ENCODE measurements around the gene BOLL. TPM values are rescaled to one million over a fixed set of nuclear protein-coding genes. Genes with fewer than 3 reads are reported as not detected.
"Not testable (repeated sequence)": the region's sequence is repeated elsewhere in the genome, so short reads cannot be mapped to it uniquely, and the experiment has no call there.

The BOLL gene
- not detected in 2 replicates for total RNA-seq

DNA sequence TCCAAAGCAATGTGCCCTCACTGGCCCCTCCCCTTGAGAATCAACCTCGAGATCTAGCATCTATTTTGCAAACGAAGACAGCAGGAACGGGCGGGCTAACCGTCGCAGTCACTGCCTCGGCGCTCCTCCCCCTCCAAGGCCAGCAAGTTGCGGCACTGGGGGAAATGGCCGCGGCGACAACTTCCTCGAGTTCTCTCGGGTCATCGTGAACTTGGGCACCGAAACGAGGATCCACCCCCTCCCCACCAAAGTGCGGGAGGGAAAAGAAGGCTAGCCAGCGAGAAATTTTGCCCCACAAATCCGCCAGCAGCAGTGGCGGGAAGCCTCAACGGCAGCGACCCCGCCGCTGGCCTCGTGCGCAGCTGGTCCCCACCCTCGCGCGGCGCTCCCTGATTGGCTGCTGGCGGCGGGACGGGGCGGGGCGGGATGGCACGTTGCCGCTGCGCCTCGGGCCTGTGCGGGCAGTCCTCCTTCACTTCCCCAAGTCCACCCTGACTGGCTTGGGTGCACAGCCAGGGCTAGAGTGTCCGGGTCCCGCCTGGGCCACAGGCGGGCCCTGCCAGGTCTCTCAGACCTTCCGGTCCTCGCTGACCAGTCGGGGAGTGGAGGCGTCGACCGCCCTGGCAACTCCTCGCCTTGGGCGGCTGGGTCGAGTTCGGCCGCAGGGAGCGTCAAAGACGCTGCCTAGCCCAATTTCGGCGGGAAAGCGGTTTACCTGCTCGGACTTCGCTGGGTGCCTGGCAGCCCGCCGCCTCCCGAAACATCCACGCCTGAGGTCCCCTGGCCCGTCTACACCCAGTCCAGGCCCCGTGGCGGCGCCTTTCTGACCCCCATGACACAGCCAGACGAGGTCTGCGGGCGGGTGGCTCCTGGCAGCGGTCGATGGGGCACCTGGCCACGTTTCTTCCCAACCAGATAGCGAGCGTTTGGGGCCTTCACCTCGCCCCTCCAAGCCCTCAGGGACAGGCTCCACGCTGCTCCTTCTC, at the start of gene BOLL:
Gene BOLL (minus strand): TSS at position 364 of the 986 bp plus-strand sequence. CDS start 3,469 bp downstream, outside the sequence.
- intact Hi-C loops (cut with micrococcal nuclease): no loop called here

- intact Hi-C loops (cut with micrococcal nuclease): not testable (repeated sequence)
These were observed 49.7 kb upstream of the BOLL start for GRCh38 chr2:197834771-197835170.

- intact Hi-C loops (cut with micrococcal nuclease): no loop called here
These were observed 43.5 kb upstream of the BOLL start for GRCh38 chr2:197828464-197829135.

- intact Hi-C loops (cut with micrococcal nuclease): no loop called here
These were observed 42.5 kb upstream of the BOLL start for GRCh38 chr2:197827618-197828017.

DNA sequence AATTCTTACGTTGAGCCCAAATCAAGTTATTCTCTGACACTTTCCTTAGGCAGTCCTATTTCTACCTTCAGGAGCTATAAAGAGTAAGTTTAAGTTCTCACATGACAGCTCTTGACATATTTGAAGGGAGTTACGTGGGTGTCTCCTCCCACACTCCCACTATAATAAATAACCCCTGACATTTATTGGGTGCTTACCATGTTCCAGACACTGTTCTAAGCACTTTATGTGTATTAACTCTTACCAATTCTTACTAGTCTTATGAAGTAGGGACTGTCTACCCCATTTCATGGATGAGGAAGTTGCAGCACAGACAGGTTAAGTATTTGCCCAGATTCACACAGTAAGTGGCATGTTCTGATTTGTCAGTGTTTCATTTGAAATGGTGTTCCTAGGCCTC, 37.2 kb upstream of the BOLL start:
- intact Hi-C loops (cut with micrococcal nuclease): no loop called here

DNA sequence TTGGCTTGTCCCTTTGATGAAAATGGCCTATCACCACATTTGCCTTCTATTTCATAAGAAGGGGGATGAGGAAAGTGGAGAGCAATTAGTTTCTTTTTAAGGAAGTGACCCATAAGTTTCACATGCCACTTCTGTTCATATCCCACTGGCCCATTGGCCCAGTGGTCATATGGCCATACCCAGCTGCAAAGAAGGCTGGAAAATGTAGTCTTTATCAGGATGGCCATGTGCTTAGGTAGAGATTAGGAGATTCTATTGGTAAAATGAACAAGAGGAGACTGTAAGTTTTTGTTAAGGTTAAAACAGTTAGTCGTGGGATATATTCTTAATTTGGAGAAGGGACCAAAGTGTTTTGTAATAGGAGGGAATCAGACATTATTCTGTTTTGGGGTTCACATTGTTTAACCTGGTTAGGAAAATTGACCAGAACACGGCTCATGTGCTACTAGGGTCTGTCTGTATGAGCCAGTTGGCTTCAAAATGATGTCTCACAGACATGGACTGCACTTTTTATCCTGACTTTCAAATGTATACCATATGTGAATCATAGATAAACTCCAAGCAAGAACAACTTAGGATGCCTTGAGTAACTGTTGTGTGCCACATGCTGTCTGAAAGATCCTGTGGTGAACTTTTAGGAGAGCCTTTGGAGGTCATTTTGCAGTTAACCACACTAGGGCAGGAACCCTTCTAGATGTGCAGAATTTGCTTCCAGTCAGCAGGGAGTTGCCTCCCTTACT, 36.6 kb upstream of the BOLL start:
- intact Hi-C loops (cut with micrococcal nuclease): no loop called here

DNA sequence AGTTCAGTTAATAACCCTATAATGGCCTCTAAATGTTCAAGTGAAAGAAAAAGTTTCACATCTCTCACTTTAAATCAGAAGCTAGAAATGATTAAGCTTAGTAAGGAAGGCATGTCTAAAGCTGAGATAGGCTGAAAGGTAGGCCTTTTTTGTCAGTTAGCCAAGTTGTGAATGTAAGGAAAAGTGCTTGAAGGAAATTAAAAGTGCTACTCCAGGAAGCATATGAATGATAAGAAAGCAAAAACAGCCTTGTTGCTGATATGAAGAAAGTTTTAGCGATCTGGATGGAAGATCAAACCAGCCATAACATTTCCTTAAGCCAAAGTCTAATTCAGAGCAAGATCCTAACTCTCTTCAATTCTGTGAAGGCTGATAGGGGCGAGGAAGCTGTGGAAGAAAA, 29.4 kb upstream of the BOLL start:
- intact Hi-C loops (cut with micrococcal nuclease): no loop called here

DNA sequence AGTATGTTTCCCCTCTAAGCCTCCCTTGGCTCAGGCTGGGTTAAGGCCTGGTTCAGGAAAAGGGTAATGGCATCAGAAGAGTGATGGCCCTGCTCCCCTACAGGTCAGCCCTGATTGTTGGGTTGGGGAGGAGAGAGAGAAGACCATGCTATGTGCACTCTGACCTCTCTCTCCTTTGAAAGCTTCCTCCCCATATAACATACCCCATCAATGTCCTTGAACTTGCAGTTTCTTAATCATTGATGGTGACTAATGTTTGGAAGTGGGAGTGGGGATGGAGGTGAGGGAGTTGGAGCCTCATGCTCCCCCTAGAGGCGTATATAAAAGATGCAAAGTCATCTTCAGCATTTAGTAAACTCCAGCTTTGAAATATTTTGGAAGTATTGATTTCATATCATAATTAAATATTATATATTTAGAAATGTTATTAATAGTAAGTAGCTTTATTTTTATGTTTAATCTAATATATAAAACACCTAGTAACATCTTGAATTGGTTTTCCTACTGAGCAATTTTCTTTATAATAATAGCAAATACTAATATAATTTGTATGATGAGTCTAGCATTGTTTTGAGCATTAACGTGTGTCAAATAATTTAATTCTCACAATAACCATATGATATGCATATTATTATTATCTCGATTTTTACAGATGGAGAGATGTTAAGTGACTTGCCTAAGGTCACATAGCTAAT, 28.1 kb upstream of the BOLL start:
- intact Hi-C loops (cut with micrococcal nuclease): loop anchor here (1.0 kb wide), 1 partner anchor 10 kb away; no protein-coding TSS in a partner anchor

- intact Hi-C loops (cut with micrococcal nuclease): no loop called here
These were observed 25.4 kb upstream of the BOLL start for GRCh38 chr2:197810491-197810890.

GRCh38 chr2:197810016-197810415, 24.9 kb upstream of the BOLL start:
- intact Hi-C loops (cut with micrococcal nuclease): no loop called here

- intact Hi-C loops (cut with micrococcal nuclease): no loop called here
These were observed 23.9 kb upstream of the BOLL start for GRCh38 chr2:197809064-197809463.

DNA sequence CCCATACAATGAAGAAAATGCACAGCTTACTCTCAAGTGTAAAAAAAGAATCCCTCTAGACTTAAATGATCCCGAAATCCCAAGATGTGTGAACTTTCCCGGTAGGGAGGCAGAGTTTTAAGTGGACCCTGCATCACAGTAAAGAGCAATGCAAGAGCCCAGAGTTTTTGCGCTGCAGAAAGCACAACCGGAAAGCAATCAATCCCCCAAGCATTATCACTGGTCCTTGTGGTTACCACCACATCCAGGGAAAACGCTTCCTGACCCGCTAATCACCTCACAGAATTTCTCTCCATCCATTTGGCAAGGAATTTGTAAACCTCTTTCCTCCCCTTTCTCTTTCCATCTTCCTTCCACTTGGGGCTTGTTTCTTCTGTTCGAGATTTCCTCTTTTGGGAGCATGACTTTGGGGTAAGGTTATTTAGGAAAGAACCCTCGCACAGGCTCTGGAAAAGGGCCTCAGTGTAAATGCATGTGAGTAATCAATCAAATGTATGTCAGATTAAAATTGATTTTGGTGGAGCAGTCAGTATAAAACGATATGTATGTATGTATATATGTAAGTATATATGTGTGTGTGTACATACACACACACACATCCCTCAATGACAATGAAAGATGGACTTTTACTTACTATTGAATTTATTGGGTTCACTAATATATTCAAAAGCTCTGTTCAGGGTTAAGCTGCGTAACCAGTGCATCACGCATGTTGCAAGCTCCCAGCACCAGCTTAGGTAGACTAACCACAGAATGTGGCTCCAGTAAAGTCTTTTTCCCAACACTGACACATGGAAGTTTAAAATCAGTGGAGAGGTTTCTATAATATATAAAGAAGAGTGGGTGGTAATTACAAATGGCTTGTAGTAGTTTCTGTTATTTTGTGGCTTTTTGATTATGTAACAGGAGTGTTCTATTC, 20.9 kb upstream of the BOLL start:
- intact Hi-C loops (cut with micrococcal nuclease): loop anchor here (2.0 kb wide), 3 partner anchors 13 to 199 kb away; no protein-coding TSS in a partner anchor

DNA sequence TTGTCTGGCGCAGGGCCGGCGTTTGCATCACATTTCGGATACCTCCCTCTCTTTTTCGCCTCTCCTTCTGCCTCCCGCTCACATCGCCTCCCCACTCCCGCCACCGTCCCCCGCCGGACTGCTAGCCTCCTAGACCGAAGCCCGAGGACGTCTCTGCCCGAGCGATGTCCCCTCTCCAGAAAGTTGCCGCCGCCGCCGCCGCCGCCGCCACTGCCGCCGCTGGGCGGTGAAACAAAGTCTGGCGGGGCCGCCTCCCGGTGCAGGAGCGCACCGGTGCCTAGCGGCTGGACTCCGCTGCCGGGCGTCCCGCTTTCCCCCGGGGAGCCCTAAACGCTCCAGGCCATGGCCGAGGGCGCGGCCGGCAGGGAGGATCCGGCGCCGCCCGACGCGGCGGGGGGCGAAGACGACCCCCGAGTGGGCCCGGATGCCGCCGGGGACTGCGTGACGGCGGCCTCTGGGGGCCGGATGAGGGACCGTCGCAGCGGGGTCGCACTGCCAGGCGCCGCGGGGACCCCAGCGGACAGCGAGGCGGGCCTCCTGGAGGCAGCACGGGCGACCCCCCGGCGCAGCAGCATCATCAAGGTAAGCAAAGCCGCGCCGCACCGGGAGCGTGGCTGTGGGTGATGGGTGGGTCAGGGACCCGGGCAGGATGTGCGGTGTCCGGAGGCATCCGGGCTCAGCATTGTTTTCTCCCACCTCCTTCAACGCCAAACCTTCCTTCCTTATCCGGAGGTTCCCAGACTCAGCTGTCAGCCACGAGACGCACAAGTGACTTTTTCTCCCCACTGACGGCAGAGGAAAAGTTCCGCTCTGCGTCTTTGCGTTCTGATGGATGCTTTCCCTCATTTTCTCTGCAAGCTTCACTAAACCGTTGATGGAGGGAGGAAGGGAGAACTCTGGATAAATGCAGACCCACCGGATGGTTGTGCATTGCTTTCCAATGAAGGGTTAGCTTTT, 19.9 kb upstream of the BOLL start:
- intact Hi-C loops (cut with micrococcal nuclease): loop anchor here (1.0 to 5.0 kb wide), 11 partner anchors 19 to 352 kb away; partner anchors contain the start of genes COQ10B, MARS2 and MOB4

GRCh38 chr2:197804049-197804757, 19.1 kb upstream of the BOLL start, which contains the start of gene PLCL1:
PLCL1 (plus strand) TSS chr2:197804593.
- intact Hi-C loops (cut with micrococcal nuclease): loop anchor here (1.0 to 5.0 kb wide), 11 partner anchors 18 to 351 kb away; partner anchors contain the start of genes COQ10B, MARS2 and MOB4

DNA sequence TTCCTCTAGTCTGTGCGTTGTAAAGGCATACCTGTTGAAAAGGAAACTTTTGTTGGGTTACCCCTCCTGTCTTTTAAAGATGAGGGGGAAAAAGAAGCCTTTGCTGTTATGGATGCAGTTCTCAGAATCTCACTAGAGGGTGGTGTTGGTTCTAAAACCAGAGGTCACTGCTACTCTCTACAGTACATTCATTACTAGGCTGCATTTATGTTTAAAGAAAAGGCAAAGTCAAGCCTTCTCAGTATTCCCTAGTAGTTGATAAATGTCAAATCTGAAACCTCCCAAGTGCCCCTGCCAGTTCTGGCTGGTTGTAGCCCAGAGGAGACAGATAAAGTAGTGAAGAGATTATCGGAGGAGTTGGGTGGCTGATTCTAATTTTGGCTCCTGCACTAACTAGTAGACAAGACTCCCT, 17.9 kb upstream of the BOLL start:
- intact Hi-C loops (cut with micrococcal nuclease): loop anchor here (1.0 to 5.0 kb wide), 5 partner anchors 10 to 493 kb away; no protein-coding TSS in a partner anchor

DNA sequence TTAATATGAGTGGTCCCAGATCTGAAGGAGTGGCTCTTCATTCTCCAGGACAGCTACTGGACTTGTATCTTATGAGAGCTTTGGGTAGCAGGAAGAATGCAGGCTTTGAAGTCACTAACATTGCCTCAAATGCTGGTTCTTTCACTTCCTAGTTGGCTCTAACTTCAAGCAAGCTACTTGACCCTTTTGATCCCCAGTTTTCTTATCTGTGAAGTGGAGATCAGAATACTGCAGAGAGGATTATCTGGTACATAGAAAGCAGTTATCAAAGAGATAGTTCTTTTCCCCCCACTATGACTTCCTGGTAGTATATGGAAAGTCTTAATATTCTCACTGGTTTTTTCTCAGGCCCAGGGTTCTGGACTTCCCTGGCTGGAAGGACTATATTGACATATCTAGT, 15.9 kb upstream of the BOLL start:
- intact Hi-C loops (cut with micrococcal nuclease): loop anchor here (5.0 kb wide), 1 partner anchor 186 kb away; no protein-coding TSS in a partner anchor

DNA sequence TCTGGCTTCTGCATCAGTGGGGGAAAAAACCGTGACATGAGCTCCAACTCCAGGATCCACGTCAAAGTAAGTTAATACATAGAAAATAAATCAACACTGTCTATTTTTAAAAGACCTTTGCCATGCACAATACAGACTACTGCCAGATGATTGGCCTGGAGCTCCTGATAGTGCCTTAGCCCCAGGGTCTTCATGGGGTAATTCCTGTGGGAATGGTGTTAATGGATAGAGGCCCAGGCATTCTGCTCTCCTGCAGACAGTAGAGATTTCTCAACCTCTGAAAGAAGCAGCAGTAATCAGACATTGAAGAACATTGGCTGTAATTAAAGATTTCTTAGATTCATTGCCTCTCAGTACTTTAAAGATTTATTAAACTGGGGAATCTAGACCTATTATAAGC, 15.0 kb upstream of the BOLL start:
- intact Hi-C loops (cut with micrococcal nuclease): loop anchor here (5.0 kb wide), 1 partner anchor 187 kb away; no protein-coding TSS in a partner anchor

Data from T-helper 1 cell treated with Interleukin-12 subunit alpha and Interleukin-12 subunit beta and Interleukin-4 antibody, amounts not matched to agents 30 ng/mL and 1 ng/mL, for 36 hours (primary cell).